ENCODE measurements around the gene APBB2. TPM values are rescaled to one million over a fixed set of nuclear protein-coding genes. Genes with fewer than 3 reads are reported as not detected.

The APBB2 gene
- total RNA-seq, 1 donor from 2014 or later = 7.6 TPM

DNA sequence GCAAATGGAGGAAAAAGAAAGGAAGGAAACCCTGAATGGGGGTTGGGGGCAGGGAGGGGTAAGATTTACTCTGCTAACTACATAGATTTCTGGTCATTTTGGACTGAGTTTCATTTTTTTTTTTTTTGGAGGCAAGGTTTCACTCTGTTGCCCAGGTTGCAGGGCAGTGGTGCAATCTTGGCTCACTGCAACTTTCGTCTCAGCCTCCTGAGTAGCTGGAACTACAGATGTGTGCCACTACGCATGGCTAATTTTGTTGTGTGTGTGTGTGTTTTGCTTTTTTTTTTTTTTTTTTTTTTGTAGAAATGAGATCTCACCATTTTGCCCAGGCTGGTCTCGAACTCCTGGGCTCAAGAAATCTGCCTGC, 223.5 kb downstream of the APBB2 start:
- intact Hi-C loops (cut with micrococcal nuclease) = no loop called here

GRCh38 chr4:40990236-40990898, 224.0 kb downstream of the APBB2 start:
- intact Hi-C loops (cut with micrococcal nuclease) = no loop called here

DNA sequence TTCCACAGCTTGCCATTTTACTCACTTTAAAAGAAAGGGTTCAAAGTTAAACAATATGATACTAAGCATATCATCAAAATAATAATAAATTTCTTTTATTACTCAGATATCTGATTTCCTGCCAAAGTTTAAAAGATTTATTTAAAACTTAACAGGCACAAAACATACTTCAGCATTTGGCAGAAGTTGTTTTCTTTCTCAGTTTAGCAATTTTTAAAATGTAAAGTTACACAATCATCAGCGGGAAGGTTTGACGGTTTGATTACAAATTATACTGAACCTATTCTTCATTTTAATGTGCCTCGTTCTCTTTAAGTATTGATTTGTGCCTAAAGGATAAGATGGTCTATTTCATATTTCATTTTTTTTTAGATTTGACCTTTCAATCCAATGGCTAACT, 227.2 kb downstream of the APBB2 start:
- intact Hi-C loops (cut with micrococcal nuclease) = no loop called here

GRCh38 chr4:40986375-40986774, 228.0 kb downstream of the APBB2 start:
- intact Hi-C loops (cut with micrococcal nuclease) = loop anchor here (1.0 kb wide), 1 partner anchor 14 kb away; no protein-coding TSS in a partner anchor

- intact Hi-C loops (cut with micrococcal nuclease) = no loop called here
These were observed 230.3 kb downstream of the APBB2 start for GRCh38 chr4:40984051-40984450.

DNA sequence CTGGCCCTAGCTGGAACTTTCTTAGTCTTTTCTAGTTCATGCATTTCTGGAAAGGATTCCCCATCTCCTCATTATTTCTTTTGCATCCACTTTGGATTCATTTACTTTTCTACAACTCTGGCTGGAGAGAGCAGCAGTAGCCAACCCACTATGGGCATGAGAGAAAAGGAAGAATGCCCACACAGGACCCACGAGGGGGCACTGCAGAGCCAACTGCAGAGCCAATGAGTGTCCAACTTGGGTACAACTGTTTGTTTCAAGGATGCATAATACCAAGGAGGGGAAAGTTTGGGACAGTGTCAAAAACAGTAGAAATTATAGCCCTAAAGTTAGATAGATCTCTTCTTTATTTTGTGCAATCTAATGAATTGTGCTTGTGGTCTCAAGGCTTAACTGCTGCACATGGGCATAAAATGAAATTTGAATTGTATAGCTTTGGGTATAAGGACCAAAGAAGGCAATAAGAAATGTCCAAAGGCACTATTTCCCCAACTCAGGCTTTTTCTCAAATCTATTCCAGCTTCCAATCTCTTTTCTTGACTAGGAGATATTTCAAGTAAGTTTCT, 233.9 kb downstream of the APBB2 start:
- intact Hi-C loops (cut with micrococcal nuclease) = no loop called here

GRCh38 chr4:40978548-40978947, 235.8 kb downstream of the APBB2 start:
- intact Hi-C loops (cut with micrococcal nuclease) = no loop called here

DNA sequence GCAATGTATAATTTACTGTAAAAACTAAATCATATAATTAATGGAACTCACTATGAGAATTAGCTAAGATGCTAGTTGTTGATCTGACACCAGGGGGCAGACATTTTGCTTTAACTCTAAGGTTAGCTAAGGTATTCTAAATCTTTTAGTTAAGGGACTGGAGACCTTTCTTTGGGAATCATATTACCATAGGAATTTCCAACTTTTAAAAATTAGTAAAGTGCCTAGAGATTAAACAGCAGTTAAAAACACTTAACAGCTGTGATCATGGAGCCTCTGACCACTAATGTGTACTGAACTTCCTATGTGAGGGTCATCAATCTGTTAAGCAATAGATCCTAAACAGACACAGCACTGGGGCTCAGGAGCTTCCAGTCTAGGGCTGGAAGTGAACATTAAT, 238.0 kb downstream of the APBB2 start:
- intact Hi-C loops (cut with micrococcal nuclease) = loop anchor here (1.0 kb wide), 2 partner anchors 238 to 685 kb away; partner anchors contain the start of gene APBB2

- intact Hi-C loops (cut with micrococcal nuclease) = loop anchor here (1.0 kb wide), 1 partner anchor 14 kb away; no protein-coding TSS in a partner anchor
These were observed 241.6 kb downstream of the APBB2 start for GRCh38 chr4:40972722-40973121.

DNA sequence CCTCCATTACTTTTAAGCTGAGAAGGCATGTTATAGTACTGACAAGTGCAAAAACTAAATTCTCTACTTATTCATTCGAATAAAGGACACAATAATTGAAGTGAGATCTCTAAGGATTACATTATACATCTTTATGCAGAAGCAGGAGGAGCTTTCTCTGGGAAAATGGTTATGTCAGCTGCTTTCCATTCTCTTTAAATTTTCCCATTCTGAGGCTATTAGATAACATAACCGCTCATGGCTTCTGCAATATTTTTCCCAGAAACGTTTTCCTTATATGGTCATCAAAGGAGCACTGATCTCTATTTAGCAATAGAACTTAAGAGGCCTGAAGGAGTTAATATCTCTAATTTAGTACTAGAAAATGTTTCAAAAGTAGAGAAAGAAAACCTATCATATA, 243.0 kb downstream of the APBB2 start:
- intact Hi-C loops (cut with micrococcal nuclease) = no loop called here

GRCh38 chr4:40969501-40969900, 244.8 kb downstream of the APBB2 start:
- intact Hi-C loops (cut with micrococcal nuclease) = no loop called here

GRCh38 chr4:40967550-40967949, 246.8 kb downstream of the APBB2 start:
- intact Hi-C loops (cut with micrococcal nuclease) = no loop called here

DNA sequence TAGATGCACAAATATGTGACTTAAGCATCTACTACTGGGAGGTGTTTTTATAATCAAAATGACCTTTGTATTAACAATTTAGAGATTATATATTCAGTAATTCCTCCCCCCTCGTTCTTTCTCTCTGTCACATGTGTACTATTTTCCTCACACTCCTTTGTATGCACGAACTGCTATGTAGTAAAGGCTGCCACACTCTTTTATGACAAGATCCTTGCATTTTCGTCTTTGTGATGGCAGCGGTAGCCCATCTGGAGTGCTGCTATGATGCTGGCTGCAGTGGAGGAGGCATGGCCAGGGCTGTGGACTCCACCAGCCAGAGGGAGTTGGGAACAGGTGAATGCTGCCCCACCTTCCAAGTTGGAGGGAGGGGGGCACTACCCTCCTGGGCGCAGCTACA, 248.3 kb downstream of the APBB2 start:
- intact Hi-C loops (cut with micrococcal nuclease) = no loop called here

DNA sequence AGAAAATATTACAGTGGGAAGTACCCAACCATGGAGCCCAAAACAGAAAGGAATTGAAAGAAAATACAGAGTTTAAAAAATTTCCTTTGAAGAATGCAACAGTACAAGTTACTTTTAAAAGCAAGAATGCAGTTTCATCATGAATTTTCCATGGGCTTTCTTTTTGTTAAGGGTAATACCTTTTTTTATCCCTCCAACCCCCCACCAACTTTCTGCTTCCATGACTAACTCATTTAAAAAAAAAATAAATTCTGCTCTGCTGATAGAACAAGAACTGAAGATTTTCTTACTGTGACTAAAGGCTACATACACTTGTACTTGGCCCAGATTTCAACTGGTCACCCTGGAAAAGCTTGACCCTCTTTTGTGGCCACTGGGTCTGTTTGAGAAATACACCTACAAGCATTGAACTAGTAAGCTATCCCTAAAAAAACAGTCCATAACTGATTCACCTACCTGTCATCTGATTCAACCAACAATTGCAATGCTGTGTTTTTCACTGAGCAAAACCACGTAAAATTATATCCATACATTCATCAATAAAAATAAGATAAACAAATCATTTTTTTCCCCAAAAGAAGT, 250.4 kb downstream of the APBB2 start:
- intact Hi-C loops (cut with micrococcal nuclease) = no loop called here

DNA sequence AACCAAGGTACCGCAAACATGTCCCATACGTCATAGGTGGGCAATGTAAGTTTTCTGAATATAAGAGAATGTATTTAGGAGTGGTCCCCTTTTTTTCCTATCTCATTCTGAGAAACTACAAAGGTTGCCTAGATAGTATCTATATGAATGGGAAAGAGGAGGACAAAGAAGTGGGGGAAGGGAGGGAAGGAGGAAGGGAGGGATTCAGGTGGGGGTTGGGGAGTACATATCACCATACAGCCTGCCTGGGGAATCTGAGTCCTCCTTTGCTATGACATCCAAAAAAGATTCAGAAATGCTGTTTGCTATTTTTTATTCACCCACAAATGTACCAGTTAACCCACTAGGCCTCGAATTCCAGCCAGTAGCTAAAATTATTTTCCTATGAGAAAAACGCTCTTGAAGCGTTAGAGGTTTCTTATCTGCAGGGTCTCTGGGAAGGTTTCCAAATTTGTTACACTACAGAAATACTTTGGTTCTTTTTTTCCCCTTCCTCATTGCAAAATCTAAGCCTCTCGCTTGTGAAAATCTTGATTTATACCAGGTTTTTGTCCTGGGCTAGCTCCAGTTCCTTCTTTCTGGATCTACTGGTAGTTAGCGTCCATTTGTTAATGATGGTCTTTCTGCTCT, 251.7 kb downstream of the APBB2 start:
- intact Hi-C loops (cut with micrococcal nuclease) = no loop called here

- intact Hi-C loops (cut with micrococcal nuclease) = no loop called here
These were observed 253.4 kb downstream of the APBB2 start for GRCh38 chr4:40960941-40961340.

DNA sequence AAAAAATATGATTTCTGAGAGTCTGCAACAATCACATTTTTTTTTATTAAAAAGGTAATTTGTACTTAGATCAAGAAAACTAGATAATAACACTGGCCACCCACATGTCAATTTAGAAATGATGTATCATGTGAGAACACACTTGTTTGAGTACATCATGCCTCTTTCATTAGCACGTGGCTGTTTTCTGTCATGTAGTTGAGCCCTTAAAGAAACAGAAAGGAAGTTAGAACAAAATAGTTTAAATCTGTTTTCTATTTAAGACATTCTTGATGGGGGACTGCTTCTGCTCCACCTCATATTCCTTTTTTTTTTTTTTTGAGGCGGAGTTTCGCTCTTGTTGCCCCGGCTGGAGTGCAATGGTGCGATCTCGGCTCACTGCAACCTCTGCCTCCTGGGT, 257.1 kb downstream of the APBB2 start:
- intact Hi-C loops (cut with micrococcal nuclease) = no loop called here

DNA sequence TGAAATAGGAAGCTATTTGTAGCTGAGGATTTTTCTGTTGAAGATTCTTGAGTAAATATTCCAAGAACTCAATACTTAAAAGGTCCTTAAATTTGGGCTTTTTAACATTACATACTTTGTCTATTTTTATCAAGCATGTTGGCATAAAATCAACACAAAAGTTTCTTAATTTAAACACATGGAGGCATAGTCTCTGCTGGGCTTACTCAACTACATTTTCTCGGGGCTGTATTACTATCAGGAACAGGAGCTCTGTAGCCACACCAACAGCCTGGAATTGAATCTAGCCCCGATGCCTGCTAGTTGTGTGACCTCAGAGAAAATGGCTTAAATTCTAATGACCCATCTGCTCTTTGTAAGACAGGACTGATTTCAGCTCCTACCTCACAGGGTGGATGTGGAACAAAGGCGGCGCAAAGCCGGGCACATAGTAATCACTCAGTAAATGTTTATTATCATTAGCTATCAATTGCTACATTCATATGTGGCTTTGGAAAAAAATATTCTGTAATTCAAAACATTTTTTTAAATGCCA, 257.6 kb downstream of the APBB2 start:
- intact Hi-C loops (cut with micrococcal nuclease) = no loop called here

DNA sequence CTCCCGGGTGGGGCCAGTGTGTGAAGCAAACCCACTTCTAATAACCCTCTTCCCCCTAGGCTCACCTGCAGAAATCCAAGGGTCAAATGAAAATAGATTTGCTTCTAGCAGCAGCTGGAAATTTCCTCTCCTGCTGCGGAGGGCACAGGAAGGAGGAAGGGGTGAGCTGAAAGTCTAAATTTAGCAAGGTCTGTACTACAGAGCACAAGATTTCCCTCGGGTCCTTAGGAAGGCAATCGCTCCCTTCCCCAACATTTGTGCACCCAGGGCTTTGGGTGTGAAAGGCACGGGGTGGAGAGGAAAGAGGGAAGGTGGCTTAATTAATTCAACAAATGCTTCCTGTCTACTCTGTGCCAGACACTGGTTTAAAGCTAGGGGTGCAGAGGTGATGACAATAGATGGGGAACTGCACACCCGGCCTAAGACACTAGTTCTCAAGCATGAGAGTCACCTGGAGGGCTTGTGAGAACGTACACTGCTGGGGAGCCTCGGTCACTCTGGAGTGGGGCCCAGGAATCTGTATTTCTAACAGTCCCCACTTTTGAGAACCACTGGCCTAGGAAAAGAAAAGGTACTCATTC, 260.2 kb downstream of the APBB2 start:
- intact Hi-C loops (cut with micrococcal nuclease) = no loop called here

GRCh38 chr4:40953283-40954087, 260.9 kb downstream of the APBB2 start:
- intact Hi-C loops (cut with micrococcal nuclease) = no loop called here

DNA sequence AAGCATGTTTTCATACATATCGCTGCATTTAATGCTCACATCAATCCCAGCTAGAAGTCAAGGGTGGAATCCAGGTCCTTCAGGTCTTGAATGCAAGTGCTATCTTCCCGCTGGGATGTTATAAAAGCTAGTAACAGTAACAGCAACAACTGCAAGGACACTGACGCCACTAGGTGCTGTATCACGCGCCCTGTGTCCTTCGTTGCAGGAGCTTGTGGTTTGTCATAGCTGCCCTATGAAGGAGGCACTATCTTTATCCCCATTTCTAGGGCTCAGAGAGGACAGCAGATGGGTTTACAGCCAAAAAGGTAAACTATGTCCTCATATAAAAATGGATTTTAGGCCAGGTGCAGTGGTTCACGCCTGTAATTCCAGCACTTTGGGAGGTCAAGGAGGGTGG, 261.7 kb downstream of the APBB2 start:
- intact Hi-C loops (cut with micrococcal nuclease) = no loop called here

Data from T-helper 1 cell treated with Interleukin-12 subunit alpha and Interleukin-12 subunit beta and Interleukin-4 antibody, amounts not matched to agents 30 ng/mL and 1 ng/mL, for 36 hours (primary cell).